Testis (tissue), 3 donors: Measurements from ENCODE around the gene CROT. TPM values are rescaled to one million over a fixed set of nuclear protein-coding genes. Genes with fewer than 3 reads are reported as not detected.

Experiments
- DNase-seq: peaks from one replicate; pipeline ENCODE4 v3.0.0-alpha.2; 2019
- H3K27ac ChIP-seq, 2 donors: fragments of 200-600 bp; sonication (generic); one replicate each; pipeline ENCODE4 v1.5.1; 2019
- H3K27me3 ChIP-seq: fragments of 200-600 bp; sonication (generic); one replicate; pipeline ENCODE4 v1.5.1; 2019
- H3K36me3 ChIP-seq: fragments of 200-600 bp; sonication (generic); one replicate; pipeline ENCODE4 v1.5.1; 2017; ENCODE audit warnings: low read depth; ENCODE audit errors: missing control alignments
- H3K4me1 ChIP-seq: fragments of 200-600 bp; sonication (generic); one replicate; pipeline ENCODE4 v1.5.1; 2019
- H3K4me3 ChIP-seq, 2 donors: fragments of 200-600 bp; sonication (generic); one replicate each; pipeline ENCODE4 v1.5.1; 2017 to 2019
- H3K9me3 ChIP-seq: fragments of 200-600 bp; sonication (generic); one replicate; pipeline ENCODE4 v1.5.1; 2017
- CTCF ChIP-seq, 3 experiments: fragments of 450-650 bp in 2 of 3; fragments of 200-600 bp in 1 of 3; sonication (generic) in 1 of 3; IDR thresholded peaks; one replicate each; pipeline ENCODE4 v1.5.1; 2016 to 2019; ENCODE audit warnings: antibody characterized with exemption in 3 of 3, mild to moderate bottlenecking in 2 of 3, moderate library complexity in 1 of 3
- POLR2A ChIP-seq: fragments of 450-650 bp; IDR thresholded peaks from one replicate; pipeline ENCODE4 v1.6.1; 2017; ENCODE audit warnings: antibody characterized with exemption, mild to moderate bottlenecking, moderate library complexity
- WGBS, 2 donors: methylation state at CpG; one replicate each; pipeline ENCODE4 v1.1.5; 2018; 5-methylcytosine and 5-hydroxymethylcytosine counted together
- intact Hi-C: fragments of 100-400 bp; cut with DNase I; formaldehyde crosslinking; loops from one replicate; pipeline ENCODE4 v1.15.1; 2023; ENCODE audit warnings: low total_unique reads
- polyA plus RNA-seq: library from polyadenylated mRNA; stranded (reverse); fragments of 350-450 nt; fragmentation: Illumina TruSeq; extraction: RNeasy Lipid Tissue Mini Kit (QIAGEN cat#74804); gene quantifications from one replicate; pipeline ENCODE4 v1.2.3, GENCODE V29; 2014; ENCODE audit warnings: low read depth, low replicate concordance; ENCODE audit not compliant: insufficient read depth
- total RNA-seq, 2 donors: library from RNA; depleted of rRNA; stranded (reverse); fragments of >200 nt; gene quantifications; one replicate each; pipeline ENCODE4 v1.2.3, GENCODE V29; 2016

The CROT gene
- total and polyA plus RNA-seq, 3 donors from 2014 or later = 4.5 to 10.5 (median 7.3) TPM

- Histone ChIP-seq H3K4me3 (no peak overlapping the region), H3K4me1 (no peaks in the 10 kb centered on the region), H3K36me3 (no peaks in the 10 kb centered on the region), H3K27me3 (no peaks in the 10 kb centered on the region), H3K9me3 (no peaks in the 10 kb centered on the region), H3K27ac (no peak overlapping the region)
- 80 to 84% methylated on average over 5 of the region's 5 CpGs for WGBS, 2 donors
- DNase-seq = no peak
- TF ChIP-seq CTCF (IDR thresholded peaks at IDR 0.05) (no peak), POLR2A (no peak)
- intact Hi-C loops = no loop called here
Measured at GRCh38 chr7:87380905-87381304, 35.4 kb downstream of the CROT start.

DNA sequence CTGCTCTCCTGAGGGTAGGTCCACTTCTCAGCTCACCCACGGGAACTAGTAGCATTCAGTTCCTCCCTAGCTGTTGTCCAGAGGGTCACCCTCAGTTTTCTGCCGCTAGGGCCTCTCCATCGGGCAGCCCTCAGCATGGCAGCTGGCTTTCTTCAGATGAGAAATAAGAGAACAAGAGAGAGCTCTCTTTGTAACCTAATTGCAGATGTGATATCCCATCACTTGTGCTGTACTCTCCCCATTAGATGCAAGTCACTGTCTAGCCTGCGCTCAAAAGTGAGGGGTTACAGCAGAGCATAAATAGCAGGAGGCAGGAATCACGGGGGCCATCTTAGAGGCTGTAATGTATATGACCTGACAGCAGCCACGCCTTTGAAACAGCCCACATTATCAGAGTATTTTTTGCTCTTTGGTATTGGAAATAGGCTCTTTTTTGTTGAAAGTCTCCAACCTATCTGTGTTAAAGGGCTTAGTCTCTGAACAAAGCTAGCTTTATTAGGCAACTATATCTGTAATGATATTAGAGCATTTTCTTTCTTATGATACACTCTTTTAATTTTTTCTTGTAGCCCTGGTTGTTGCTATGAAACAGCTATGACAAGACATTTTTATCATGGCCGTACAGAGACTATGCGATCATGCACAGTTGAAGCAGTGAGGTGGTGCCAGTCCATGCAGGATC lies 45.7 kb downstream of the CROT start:
- WGBS, 2 donors = 92 to 95% methylated on average over 8 of the region's 8 CpGs
- intact Hi-C loops = no loop called here
- Histone ChIP-seq H3K36me3 (no peaks in the 10 kb centered on the region), H3K27ac (no peak overlapping the region), H3K27me3 (no peaks in the 10 kb centered on the region), H3K4me3 (no peak overlapping the region), H3K4me1 (no peaks in the 10 kb centered on the region), H3K9me3 (no peaks in the 10 kb centered on the region)
- DNase-seq = no peak
- TF ChIP-seq CTCF (IDR thresholded peaks at IDR 0.05) (no peak), POLR2A (no peak)

DNA sequence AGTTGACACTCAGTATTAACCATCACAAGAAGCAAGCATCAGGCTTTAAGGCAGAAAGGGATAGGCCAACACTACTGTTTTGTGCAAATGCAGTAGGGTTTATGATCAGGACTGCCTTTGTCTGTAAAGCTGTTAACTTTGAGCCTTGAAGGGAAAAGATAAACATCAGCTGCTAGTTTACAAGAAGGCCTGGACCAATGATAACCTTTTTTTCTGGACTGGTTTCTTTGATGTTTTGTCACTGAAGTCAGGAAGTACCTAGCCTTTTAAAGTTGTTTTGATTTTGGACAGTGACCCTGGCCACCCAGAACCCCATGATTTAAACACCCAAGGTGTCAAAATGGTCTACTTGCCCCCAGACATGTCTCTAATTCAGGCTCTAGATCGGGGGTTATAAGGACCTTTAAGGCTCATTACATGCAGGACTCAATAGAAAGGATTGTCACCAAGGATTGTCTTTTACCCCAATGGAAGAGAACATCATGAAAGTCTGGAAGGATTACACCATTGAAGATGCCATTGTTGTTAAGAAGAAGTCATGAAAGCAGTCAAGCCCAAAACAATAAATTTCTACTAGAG lies 50.1 kb downstream of the CROT start:
- Histone ChIP-seq H3K4me3 (no peak overlapping the region), H3K9me3 (no peaks in the 10 kb centered on the region), H3K27ac (no peak overlapping the region), H3K36me3 (no peaks in the 10 kb centered on the region), H3K27me3 (no peaks in the 10 kb centered on the region), H3K4me1 (no peaks in the 10 kb centered on the region)
- TF ChIP-seq CTCF (IDR thresholded peaks at IDR 0.05) = no peak
- TF ChIP-seq POLR2A = no peak
- intact Hi-C loops = no loop called here
- DNase-seq = no peak
- WGBS, 2 donors = 87 to 88% methylated on average over 1 of the region's 1 CpG

DNA sequence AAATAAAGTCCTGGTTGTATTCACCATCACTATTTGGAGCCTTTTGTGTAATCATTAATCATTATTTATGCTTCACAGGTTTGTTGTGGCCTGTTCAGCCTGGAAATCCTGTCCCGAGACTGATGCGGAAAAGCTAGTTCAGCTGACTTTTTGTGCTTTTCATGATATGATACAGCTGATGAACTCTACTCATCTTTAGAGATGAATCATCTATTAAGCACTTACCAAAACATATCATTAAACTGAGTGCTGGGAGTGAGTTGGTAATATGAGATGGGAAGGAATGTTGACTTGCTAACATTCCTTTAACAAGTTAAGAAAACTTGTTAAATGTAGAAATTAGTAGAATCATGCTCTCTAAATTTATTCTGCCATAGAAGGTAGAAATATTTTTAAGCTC lies 53.0 kb downstream of the CROT start:
- 92 to 100% methylated on average over 2 of the region's 2 CpGs for WGBS, 2 donors
- no peak overlapping the region for H3K27ac ChIP-seq
- no peaks in the 10 kb centered on the region for H3K9me3 ChIP-seq
- no peaks in the 10 kb centered on the region for H3K27me3 ChIP-seq
- no peak overlapping the region for H3K4me3 ChIP-seq
- H3K36me3 ChIP-seq = no peaks in the 10 kb centered on the region
- TF ChIP-seq CTCF (IDR thresholded peaks at IDR 0.05) (no peak), POLR2A (no peak)
- no peaks in the 10 kb centered on the region for H3K4me1 ChIP-seq
- no peak for DNase-seq
- intact Hi-C loops = no loop called here

DNA sequence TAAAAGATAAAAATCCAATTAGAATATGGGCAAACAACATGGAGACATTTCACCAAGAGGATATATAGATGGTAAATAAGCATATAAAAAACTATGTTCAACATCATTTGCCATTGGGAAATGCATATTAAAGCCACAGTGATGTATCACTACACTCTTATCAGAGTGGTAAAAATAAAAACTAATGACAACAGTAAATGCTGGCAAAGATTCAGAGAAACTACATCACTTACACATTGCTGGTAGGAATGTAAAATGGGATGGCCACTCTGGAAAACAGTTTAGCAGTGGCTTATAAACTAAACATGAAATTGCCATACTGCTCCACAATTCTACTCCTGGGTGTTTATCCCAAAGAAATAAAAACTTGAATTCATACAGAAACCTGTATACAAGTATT lies 59.2 kb downstream of the CROT start:
- Histone ChIP-seq H3K4me1 (no peaks in the 10 kb centered on the region), H3K27me3 (no peaks in the 10 kb centered on the region)
- DNase-seq = no peak

More for the DNA sequence above, 59.2 kb downstream of the CROT start:
- H3K36me3 ChIP-seq = no peaks in the 10 kb centered on the region
- no peak overlapping the region for H3K4me3 ChIP-seq
- H3K9me3 ChIP-seq = no peaks in the 10 kb centered on the region
- intact Hi-C loops = no loop called here
- TF ChIP-seq CTCF (IDR thresholded peaks at IDR 0.05) (no peak), POLR2A (no peak)
- H3K27ac ChIP-seq = no peak overlapping the region
